A375 (cell line): ENCODE results near the gene WDR45B. TPM values are rescaled to one million over a fixed set of nuclear protein-coding genes. Genes with fewer than 3 reads are reported as not detected.

Experiments used
- small RNA-seq: library from RNA; depleted of rRNA; stranded (forward); fragments of <200 nt; gene quantifications from one replicate; pipeline ENCODE3, GENCODE V24; 2014
- total RNA-seq: library from RNA; depleted of rRNA; stranded (reverse); fragments of >200 nt; shearing (Covaris generic); gene quantifications from 2 replicates; pipeline ENCODE4 v1.2.3, GENCODE V29; 2014; rRNA removed

The WDR45B gene
- 54.2 and 61.5 TPM in 2 replicates for total RNA-seq

GRCh38 chr17:82648165-82648668, at the start of gene WDR45B:
WDR45B (minus strand) TSS chr17:82648444; CDS start chr17:82648340, 104 bp downstream.

Small RNA genes lying within 50 kb of the gene (small RNA-seq; reads per million reads assigned to genes)
- gene MIR4525, result not detected

Other genes starting within 250 kb of the WDR45B start
- gene HEXD, start 230.1 kb downstream of the WDR45B start, total RNA-seq, result 10.5 and 10.8 TPM in 2 replicates
- gene OGFOD3, start 229.9 kb downstream of the WDR45B start, total RNA-seq, result 37.9 and 43.6 TPM in 2 replicates
- gene CYBC1, start 197.7 kb downstream of the WDR45B start, total RNA-seq, result 48.5 and 53.5 TPM in 2 replicates
- 24.1 and 26.1 TPM in 2 replicates for gene NARF, start 189.7 kb downstream of the WDR45B start, total RNA-seq
- gene FOXK2, start 128.7 kb downstream of the WDR45B start, total RNA-seq, result 32.6 and 34.9 TPM in 2 replicates
- gene RAB40B, start 50.3 kb upstream of the WDR45B start, total RNA-seq, result 4.9 and 7.1 TPM in 2 replicates
- gene FN3KRP, start 68.3 kb upstream of the WDR45B start, total RNA-seq, result 30.9 and 34.9 TPM in 2 replicates
- gene FN3K, start 87.2 kb upstream of the WDR45B start, total RNA-seq, result 0.50 and 0.72 TPM in 2 replicates
- 19.8 and 27.4 TPM in 2 replicates for gene TBCD, start 103.6 kb upstream of the WDR45B start, total RNA-seq
- gene ZNF750, start 191.6 kb upstream of the WDR45B start, total RNA-seq, result not detected in 2 replicates